Kidney epithelial cell (primary cell): ENCODE results near the gene EOLA2. TPM values are rescaled to one million over a fixed set of nuclear protein-coding genes. Genes with fewer than 3 reads are reported as not detected.

Experiments
- DNase-seq: peaks from one replicate; pipeline ENCODE4 v3.0.0-alpha.2; 2010; ENCODE audit warnings: low read depth
- H3K27me3 ChIP-seq: 2 replicates; pipeline ENCODE4 v1.6.0; 2011; ENCODE audit warnings: low read length; ENCODE audit not compliant: control insufficient read depth, insufficient read depth
- H3K36me3 ChIP-seq: 2 replicates; pipeline ENCODE4 v1.5.1; 2011; ENCODE audit warnings: low read length; ENCODE audit not compliant: control insufficient read depth, insufficient read depth
- H3K4me3 ChIP-seq: 2 replicates; pipeline ENCODE4 v1.5.1; 2011; ENCODE audit warnings: low read depth, mild to moderate bottlenecking, control low read depth, low read length
- CTCF ChIP-seq: IDR thresholded peaks from 2 replicates; pipeline ENCODE4 v1.5.1; 2011; ENCODE audit warnings: mild to moderate bottlenecking, moderate library complexity, low read length, control low read depth, inconsistent platforms; ENCODE audit not compliant: insufficient read depth, poor library complexity, severe bottlenecking
- total RNA-seq: library from RNA; depleted of rRNA; stranded (reverse); fragments of >200 nt; gene quantifications from 2 replicates; pipeline ENCODE4 v1.2.3, GENCODE V29; 2015

The EOLA2 gene
- total RNA-seq, result 27.2 and 30.0 TPM in 2 replicates

DNA sequence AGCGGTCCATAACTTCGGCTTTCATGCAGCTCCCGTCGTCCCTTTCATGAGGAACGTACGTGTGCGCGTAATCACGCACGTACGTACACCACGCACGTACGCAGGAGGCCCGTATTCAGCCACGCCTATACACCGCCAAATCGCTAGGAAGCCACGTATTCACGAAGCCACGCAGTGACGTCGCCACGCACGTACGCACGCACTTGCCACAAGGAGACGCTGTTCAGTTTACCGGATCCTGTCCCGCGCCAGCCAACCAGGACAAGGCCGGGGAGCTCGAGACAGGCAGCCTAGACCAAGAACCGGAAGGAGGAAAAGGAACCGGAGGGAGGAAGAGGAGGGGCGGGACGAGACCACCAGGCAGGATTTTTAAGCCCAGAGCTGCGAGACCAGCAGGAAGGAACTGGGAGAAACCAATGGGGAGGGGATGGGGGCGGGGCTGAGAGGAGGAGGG, at the start of gene EOLA2:
Gene EOLA2 (minus strand): TSS at position 65 of the 454 bp plus-strand sequence. CDS start 4,617 bp downstream, outside the sequence.
- peak within 1 kb of the TSS; percentile 93 for H3K4me3 ChIP-seq
- DNase-seq, result peak; percentile 90
- H3K27me3 ChIP-seq, result no peaks in the 10 kb centered on the region
- TF ChIP-seq CTCF, result peak; percentile 69
- H3K36me3 ChIP-seq, result no peaks in the 10 kb centered on the region

- no peak for TF ChIP-seq CTCF
- DNase-seq, result no peak
- H3K27me3 ChIP-seq, result no peaks in the 10 kb centered on the region
- no peaks in the 10 kb centered on the region for H3K36me3 ChIP-seq
- H3K4me3 ChIP-seq, result no peak overlapping the region
These were observed 49.3 kb upstream of the EOLA2 start for GRCh38 chrX:149987613-149988012.

DNA sequence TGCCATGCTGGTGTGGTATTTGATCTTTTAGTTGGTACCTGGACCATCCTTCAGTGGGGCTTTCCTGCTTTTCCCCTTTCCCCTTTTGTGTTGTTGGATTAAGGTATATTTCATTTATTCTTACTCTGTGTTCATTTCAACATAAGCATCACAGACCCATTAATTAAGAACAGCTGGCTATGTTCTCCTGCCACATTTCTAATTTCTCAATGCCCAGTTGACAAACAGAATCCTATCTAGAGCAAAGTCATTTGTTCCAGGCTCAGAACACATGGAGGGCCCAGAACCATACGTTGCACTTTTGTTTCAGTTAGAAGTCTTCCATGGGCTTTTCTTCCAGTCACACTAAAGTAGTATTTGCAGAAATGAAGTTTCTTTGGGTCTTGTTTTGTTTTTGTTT, 46.1 kb upstream of the EOLA2 start:
- Histone ChIP-seq H3K27me3 (no peaks in the 10 kb centered on the region), H3K4me3 (no peak overlapping the region), H3K36me3 (no peaks in the 10 kb centered on the region)
- no peak for DNase-seq
- TF ChIP-seq CTCF, result no peak

GRCh38 chrX:149982310-149982709, 44.0 kb upstream of the EOLA2 start:
- Histone ChIP-seq H3K27me3 (no peaks in the 10 kb centered on the region), H3K36me3 (no peaks in the 10 kb centered on the region), H3K4me3 (no peak overlapping the region)
- no peak for TF ChIP-seq CTCF
- DNase-seq, result no peak

DNA sequence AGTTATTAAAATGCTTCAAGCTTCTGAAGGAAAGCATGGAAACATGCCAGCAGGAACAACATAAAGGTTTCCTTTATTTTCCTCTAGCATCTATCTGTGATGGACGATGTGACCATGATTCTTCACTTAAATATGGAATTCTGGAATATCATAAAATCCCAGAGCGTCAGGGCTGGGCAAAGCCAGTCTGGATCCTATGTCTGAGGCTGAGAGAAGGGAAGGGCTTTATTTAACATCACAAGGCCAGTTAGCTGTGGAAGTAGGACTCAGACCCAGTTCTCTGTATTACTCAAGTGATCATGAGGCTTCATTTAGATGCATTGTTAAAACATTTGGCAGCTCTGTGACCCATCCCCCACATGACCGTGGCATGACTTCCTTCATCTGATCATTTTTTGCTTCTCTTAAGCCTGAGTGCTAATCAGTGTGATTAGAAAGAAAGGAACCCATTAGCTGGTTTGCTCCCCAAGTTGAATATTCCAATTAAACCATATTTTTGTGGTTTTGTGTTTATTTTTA, 40.9 kb upstream of the EOLA2 start:
- Histone ChIP-seq H3K27me3 (no peaks in the 10 kb centered on the region), H3K4me3 (no peak overlapping the region), H3K36me3 (no peaks in the 10 kb centered on the region)
- DNase-seq, result no peak
- no peak for TF ChIP-seq CTCF

GRCh38 chrX:149962859-149963757, 24.8 kb upstream of the EOLA2 start:
- H3K27me3 ChIP-seq, result no peaks in the 10 kb centered on the region
- DNase-seq, result no peak

More at GRCh38 chrX:149962859-149963757, 24.8 kb upstream of the EOLA2 start:
- Histone ChIP-seq H3K36me3 (no peaks in the 10 kb centered on the region), H3K4me3 (no peak overlapping the region)
- TF ChIP-seq CTCF, result peak; percentile 58
